SK-N-SH (cell line): ENCODE data around the gene CYB5D1.

Source experiments
- CTCF ChIP-seq: fragments of 200-600 bp; sonication (generic); IDR thresholded peaks from 2 replicates; pipeline ENCODE4 v1.6.1; 2017; ENCODE audit warnings: antibody characterized with exemption, mild to moderate bottlenecking, moderate library complexity
- EP300 ChIP-seq, 2 experiments: IDR thresholded peaks; 2 replicates each; pipeline versions ENCODE4 v1.4.0 to v1.6.1; 2012; ENCODE audit warnings: borderline replicate concordance in 1 of 2, low read depth in 1 of 2, low read length in 1 of 2
- FOXJ3 ChIP-seq: sonication (generic); formaldehyde crosslinking; IDR thresholded peaks from 2 replicates; pipeline ENCODE4 v1.5.1; 2020; ENCODE audit warnings: mild to moderate bottlenecking, missing genetic modification reagents
- GABPA ChIP-seq: IDR thresholded peaks from 2 replicates; pipeline ENCODE4 v1.4.0; 2012; ENCODE audit warnings: low read depth, mild to moderate bottlenecking
- JUND ChIP-seq: IDR thresholded peaks from 2 replicates; pipeline ENCODE4 v1.4.0; 2012
- PBX3 ChIP-seq: IDR thresholded peaks from 2 replicates; pipeline ENCODE4; 2012
- RFX5 ChIP-seq: IDR thresholded peaks from 2 replicates; pipeline ENCODE4 v1.6.1; 2012; ENCODE audit warnings: mild to moderate bottlenecking, improper control_type of control experiment, low read length
- SMC3 ChIP-seq: IDR thresholded peaks from 2 replicates; pipeline ENCODE4 v1.6.1; 2012; ENCODE audit warnings: low read depth, low read length, improper control_type of control experiment
- TEAD4 ChIP-seq: IDR thresholded peaks from 2 replicates; pipeline ENCODE4 v1.4.0; 2012; ENCODE audit warnings: mild to moderate bottlenecking, borderline replicate concordance; ENCODE audit not compliant: insufficient read depth
- USF1 ChIP-seq: IDR thresholded peaks from 2 replicates; pipeline ENCODE4 v1.4.0; 2012; ENCODE audit warnings: low read depth, borderline replicate concordance
- YY1 ChIP-seq: IDR thresholded peaks from 2 replicates; pipeline ENCODE4 v1.4.0; 2012; ENCODE audit warnings: low read depth, mild to moderate bottlenecking
- TF ChIP-seq, protein P1 (sequence below): IDR thresholded peaks from 2 replicates; pipeline ENCODE4 v1.6.1; 2012; ENCODE audit warnings: mild to moderate bottlenecking, low read depth, low read length, moderate library complexity
- TF ChIP-seq, protein P2 (sequence below): IDR thresholded peaks from 2 replicates; pipeline ENCODE4 v1.4.0; 2012; ENCODE audit warnings: low read depth

GRCh38 chr17:7833795-7834541 lies 23.8 kb upstream of the CYB5D1 start, which contains the start of gene KDM6B:
- TF ChIP-seq GABPA (no peak), CTCF (no peak), YY1 (no peak), USF1 (no peak), FOXJ3 (no peak), SMC3 (no peak), JUND (no peak), EP300 (IDR thresholded peaks at IDR 0.05; ENCODE audit: borderline replicate concordance in 1 of 2, low read depth in 1 of 2, low read length in 1 of 2) (no peak), PBX3 (no peak), RFX5 (no peak), TEAD4 (no peak)
- TF ChIP-seq, protein P1, sequence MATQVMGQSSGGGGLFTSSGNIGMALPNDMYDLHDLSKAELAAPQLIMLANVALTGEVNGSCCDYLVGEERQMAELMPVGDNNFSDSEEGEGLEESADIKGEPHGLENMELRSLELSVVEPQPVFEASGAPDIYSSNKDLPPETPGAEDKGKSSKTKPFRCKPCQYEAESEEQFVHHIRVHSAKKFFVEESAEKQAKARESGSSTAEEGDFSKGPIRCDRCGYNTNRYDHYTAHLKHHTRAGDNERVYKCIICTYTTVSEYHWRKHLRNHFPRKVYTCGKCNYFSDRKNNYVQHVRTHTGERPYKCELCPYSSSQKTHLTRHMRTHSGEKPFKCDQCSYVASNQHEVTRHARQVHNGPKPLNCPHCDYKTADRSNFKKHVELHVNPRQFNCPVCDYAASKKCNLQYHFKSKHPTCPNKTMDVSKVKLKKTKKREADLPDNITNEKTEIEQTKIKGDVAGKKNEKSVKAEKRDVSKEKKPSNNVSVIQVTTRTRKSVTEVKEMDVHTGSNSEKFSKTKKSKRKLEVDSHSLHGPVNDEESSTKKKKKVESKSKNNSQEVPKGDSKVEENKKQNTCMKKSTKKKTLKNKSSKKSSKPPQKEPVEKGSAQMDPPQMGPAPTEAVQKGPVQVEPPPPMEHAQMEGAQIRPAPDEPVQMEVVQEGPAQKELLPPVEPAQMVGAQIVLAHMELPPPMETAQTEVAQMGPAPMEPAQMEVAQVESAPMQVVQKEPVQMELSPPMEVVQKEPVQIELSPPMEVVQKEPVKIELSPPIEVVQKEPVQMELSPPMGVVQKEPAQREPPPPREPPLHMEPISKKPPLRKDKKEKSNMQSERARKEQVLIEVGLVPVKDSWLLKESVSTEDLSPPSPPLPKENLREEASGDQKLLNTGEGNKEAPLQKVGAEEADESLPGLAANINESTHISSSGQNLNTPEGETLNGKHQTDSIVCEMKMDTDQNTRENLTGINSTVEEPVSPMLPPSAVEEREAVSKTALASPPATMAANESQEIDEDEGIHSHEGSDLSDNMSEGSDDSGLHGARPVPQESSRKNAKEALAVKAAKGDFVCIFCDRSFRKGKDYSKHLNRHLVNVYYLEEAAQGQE = no peak
- TF ChIP-seq, protein P2, sequence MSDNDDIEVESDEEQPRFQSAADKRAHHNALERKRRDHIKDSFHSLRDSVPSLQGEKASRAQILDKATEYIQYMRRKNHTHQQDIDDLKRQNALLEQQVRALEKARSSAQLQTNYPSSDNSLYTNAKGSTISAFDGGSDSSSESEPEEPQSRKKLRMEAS = no peak
